Measurements from ENCODE around the gene MYOC. TPM values are rescaled to one million over a fixed set of nuclear protein-coding genes. Genes with fewer than 3 reads are reported as not detected.

MYOC gene
- total RNA-seq, 1 experiment from 2014 or later = not detected

GRCh38 chr1:171597203-171597602 is 55.3 kb downstream of the MYOC start:
- H3K4me1 Mint-ChIP-seq = peaks cover 0 to 3% of the 10 kb centered on the region in 2 experiments; a peak in 1 of 4 replicates
- H4K8ac ChIP-seq (replicated peaks; ENCODE audit: insufficient read length, low read depth, low read length) = no peak overlapping the region
- no peak overlapping the region for H3K4me3 Mint-ChIP-seq
- no peaks in the 10 kb centered on the region for H3K27me3 ChIP-seq (ENCODE audit: insufficient read depth, low read length)
- H3K23ac ChIP-seq (ENCODE audit: insufficient read length, low read depth, low read length) = no peak overlapping the region
- H4K20me1 ChIP-seq (ENCODE audit: control insufficient read depth, insufficient read depth, insufficient read length) = no peaks in the 10 kb centered on the region
- H3K18ac ChIP-seq (ENCODE audit: insufficient read length, low read depth, low read length) = no peak overlapping the region
- no peaks in the 10 kb centered on the region for H3K27me3 Mint-ChIP-seq (ENCODE audit: low read depth)
- no peak overlapping the region for H2BK120ac ChIP-seq (ENCODE audit: low read depth, low read length, poor library complexity, severe bottlenecking)
- H3K4me1 ChIP-seq (ENCODE audit: insufficient read depth, low read length) = no peaks in the 10 kb centered on the region
- peaks cover 8 to 22% (median 8%) of the 10 kb centered on the region in 3 experiments; a peak in 6 of 7 replicates for H3K36me3 Mint-ChIP-seq (ENCODE audit: insufficient read depth in 1 of 3, low read depth in 3 of 3)
- H3K23me2 ChIP-seq (ENCODE audit: insufficient read length, low read depth, low read length, poor library complexity, severe bottlenecking) = no peaks in the 10 kb centered on the region
- H4K91ac ChIP-seq (ENCODE audit: insufficient read length, low read depth, low read length) = no peak overlapping the region
- H3K79me1 ChIP-seq (ENCODE audit: insufficient read depth, low read depth, low read length, poor library complexity, severe bottlenecking) = no peaks in the 10 kb centered on the region
- no peak for TF ChIP-seq CTCF (conservative IDR thresholded peaks at IDR 0.05)
- no peak overlapping the region for H3K14ac ChIP-seq (ENCODE audit: insufficient read depth, low read length)
- H4K5ac ChIP-seq (ENCODE audit: insufficient read length, low read depth, low read length) = no peak overlapping the region
- H3K27ac ChIP-seq (ENCODE audit: insufficient read length, low read depth, low read length) = no peak overlapping the region
- H3K27ac Mint-ChIP-seq = no peak overlapping the region
- no peak overlapping the region for H3K9ac ChIP-seq (ENCODE audit: extremely low read depth, insufficient read length, low read length)
- H2BK12ac ChIP-seq (ENCODE audit: insufficient read length, low read depth, low read length) = no peak overlapping the region
- H2BK15ac ChIP-seq (ENCODE audit: low read depth, low read length) = no peak overlapping the region
- H3K4me2 ChIP-seq (ENCODE audit: insufficient read depth, insufficient read length, low read length) = no peak overlapping the region
- no peak overlapping the region for H3K56ac ChIP-seq (ENCODE audit: insufficient read length, low read depth, low read length)
- no peak overlapping the region for H3K4ac ChIP-seq (ENCODE audit: low read depth, low read length)
- no peak overlapping the region for H2AFZ ChIP-seq (ENCODE audit: low read length)
- no peaks in the 10 kb centered on the region for H3K79me2 ChIP-seq (ENCODE audit: insufficient read depth, low read length)
- WGBS (ENCODE audit: extremely low coverage, insufficient read length, low lambda C conversion rate) = no CpG with 5 or more reads among the region's 1 CpG
- H3K9me3 Mint-ChIP-seq = no peaks in the 10 kb centered on the region
- H2BK5ac ChIP-seq (ENCODE audit: insufficient read length, low read length) = no peak overlapping the region
- DNase-seq = no peak
- H3K9me3 ChIP-seq (ENCODE audit: control insufficient read depth, low read depth, low read length) = no peaks in the 10 kb centered on the region
- H2BK20ac ChIP-seq (ENCODE audit: low read depth, low read length, poor library complexity, severe bottlenecking) = no peak overlapping the region
- no peak overlapping the region for H2AK5ac ChIP-seq (ENCODE audit: insufficient read length, low read length)
- no peak overlapping the region for H3T11ph ChIP-seq (ENCODE audit: low read length)
